Fibroblast of villous mesenchyme (primary cell): Measurements from ENCODE around the gene PNPLA7. TPM values are rescaled to one million over a fixed set of nuclear protein-coding genes. Genes with fewer than 3 reads are reported as not detected.

ENCODE experiments used
- DNase-seq: peaks from one replicate; pipeline ENCODE4 v3.0.0-alpha.2; 2010; ENCODE audit warnings: low read depth
- H3K4me3 ChIP-seq: 2 replicates; pipeline ENCODE4 v1.5.1; 2011; ENCODE audit warnings: low read depth, mild to moderate bottlenecking, low read length
- total RNA-seq: library from RNA; depleted of rRNA; stranded (reverse); fragments of >200 nt; gene quantifications from 2 replicates; pipeline ENCODE4 v1.2.3, GENCODE V29; 2012
- TF ChIP-seq, protein P1 (sequence below): IDR thresholded peaks from 2 replicates; pipeline ENCODE4 v1.5.1; 2012; ENCODE audit warnings: low read depth, mild to moderate bottlenecking, low read length; ENCODE audit not compliant: insufficient read depth

PNPLA7 gene
- total RNA-seq, 1 donor, result 1.3 TPM

DNA sequence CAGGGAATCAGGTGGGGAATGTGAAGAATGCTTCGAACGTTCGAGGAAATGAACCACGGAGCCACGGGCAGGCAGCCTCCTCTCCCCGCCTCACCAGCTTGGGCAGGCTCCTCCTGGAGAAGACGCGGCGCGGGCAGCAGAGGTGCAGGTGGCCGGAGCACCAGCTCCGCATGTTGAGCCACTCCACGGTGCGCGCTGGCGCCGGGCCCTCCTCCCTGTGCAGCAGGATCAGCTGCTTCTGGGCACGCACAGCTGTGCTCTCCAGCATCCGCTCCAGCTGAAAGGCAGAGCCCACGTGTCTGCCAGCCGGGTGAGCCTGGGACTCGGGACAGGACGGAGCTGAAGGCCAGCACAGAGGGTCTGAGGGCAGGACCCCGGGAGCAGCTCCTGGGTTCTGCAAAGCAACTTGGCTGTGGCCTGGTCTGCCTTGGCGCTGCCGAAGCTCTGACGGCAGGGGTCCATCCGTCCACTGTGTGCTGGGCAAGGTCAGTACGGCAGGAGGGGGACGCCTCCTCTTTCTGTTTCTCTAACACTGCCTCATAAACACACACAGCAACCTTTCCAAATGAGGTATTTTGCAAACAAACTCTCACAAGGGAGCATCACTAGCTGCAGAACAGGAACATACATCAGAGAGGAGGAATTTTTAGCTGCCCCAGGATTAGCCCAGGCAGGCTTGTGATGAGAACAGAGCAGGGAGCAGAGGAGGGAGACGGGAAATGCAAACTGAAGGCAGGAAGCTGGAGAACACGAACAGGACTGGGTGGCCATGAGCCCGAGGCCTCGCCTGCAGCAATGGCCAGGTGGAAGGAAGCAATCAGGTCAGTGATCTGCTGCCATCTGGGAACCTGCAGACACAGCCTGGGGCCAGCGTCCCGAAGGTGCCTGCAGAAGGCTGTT is 71.0 kb downstream of the PNPLA7 start:
- peak; percentile 17 for DNase-seq
- H3K4me3 ChIP-seq, result no peak overlapping the region
- TF ChIP-seq, protein P1, sequence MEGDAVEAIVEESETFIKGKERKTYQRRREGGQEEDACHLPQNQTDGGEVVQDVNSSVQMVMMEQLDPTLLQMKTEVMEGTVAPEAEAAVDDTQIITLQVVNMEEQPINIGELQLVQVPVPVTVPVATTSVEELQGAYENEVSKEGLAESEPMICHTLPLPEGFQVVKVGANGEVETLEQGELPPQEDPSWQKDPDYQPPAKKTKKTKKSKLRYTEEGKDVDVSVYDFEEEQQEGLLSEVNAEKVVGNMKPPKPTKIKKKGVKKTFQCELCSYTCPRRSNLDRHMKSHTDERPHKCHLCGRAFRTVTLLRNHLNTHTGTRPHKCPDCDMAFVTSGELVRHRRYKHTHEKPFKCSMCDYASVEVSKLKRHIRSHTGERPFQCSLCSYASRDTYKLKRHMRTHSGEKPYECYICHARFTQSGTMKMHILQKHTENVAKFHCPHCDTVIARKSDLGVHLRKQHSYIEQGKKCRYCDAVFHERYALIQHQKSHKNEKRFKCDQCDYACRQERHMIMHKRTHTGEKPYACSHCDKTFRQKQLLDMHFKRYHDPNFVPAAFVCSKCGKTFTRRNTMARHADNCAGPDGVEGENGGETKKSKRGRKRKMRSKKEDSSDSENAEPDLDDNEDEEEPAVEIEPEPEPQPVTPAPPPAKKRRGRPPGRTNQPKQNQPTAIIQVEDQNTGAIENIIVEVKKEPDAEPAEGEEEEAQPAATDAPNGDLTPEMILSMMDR, result no peak

DNA sequence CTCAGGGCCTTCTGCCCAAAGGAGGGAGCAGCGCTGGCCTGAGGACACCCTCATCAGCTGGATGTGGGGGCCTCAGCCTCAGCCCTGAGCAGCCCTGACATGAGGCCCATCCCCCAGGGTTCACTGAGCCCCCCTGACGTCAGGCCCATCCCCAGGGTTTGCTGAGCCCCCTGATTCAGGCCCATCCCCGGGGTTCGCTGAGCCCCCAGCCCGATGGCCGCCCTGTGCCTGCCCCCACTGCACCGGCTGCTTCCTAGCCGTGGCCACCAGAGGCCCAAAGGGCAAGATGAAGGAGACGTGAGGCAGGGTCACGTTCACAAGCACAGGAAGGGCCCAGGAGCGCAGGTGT is 71.6 kb downstream of the PNPLA7 start:
- TF ChIP-seq, protein P1, result no peak
- no peak overlapping the region for H3K4me3 ChIP-seq
- DNase-seq, result no peak

DNA sequence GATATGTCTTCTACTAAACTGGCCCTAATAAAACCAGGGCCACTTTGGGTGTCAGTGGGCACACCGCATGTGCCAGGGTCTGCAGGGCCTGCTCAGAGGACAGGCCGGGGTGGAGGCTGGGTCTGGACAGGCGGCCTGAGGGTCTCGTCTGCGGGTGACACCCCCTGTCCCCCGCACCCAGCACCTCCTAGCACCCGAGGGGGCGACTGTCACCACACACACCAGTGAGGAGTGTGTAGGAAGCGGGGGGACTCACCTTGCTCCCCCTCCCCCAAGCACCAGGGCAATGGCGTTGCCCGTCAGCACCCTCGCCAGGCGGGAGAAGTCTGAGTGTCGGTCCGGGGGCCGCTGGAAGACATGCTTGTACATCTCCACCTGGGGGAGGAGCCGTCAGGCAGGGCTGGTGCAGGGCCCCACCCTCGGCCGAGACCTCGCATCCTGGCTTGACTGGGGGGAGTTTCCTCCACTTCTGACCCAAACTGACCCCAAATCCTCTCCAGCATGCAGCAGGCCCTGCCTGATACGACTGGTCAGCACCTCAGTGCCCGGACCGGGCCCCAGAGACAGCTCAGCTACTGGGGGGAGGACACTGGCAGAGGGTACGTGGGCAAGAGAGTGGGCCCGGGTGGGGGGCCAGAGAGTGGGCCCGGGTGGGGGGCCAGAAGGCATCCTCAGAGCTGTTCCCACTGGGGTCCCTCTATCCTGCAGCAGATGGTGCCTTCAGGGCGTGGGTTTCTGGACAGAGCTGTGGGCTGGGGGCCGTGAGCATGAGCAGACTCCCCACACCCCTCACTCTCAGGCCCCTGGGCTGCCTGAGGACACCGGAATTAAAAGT is 72.2 kb downstream of the PNPLA7 start:
- TF ChIP-seq, protein P1, result no peak
- no peak for DNase-seq
- H3K4me3 ChIP-seq, result no peak overlapping the region

DNA sequence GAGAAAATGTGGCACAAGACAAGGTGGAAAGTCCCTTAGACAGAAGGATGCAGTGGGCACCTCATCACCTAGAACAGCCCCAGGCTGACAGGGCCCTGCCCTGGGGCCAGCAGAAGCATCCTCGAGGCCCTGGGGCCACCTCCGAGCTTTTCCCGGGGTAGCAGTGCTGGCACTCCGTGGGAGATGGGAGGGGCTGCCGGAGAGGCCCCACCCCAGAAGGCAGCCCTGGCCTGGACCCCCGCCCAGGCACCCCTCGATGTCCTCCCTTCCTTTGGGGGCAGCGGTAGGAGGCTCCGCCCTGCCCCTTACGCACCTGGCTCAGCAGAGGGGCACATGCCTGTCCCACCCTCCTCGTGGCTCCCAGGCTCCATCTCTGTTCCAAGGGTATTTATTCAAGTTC is 73.3 kb downstream of the PNPLA7 start:
- H3K4me3 ChIP-seq, result no peak overlapping the region
- DNase-seq, result no peak
- TF ChIP-seq, protein P1, result no peak

DNA sequence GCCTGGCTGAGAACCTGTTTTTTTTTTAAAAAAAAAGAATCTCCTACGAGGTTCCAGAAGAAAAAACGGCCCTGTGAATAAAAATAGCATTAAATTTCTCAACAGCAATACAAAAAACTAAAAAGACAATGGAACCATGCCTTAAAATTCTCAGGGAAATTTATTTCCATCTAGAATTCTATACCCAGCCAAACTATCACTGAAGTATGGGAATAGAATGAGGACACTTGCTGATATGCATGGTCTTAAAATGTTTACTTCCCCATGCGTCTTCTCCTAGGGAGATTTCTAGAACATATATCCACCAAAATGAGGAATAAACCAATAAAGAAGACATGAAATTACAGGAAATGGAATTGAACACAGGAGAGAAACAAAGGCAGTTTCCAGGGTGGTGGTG is 74.5 kb downstream of the PNPLA7 start:
- TF ChIP-seq, protein P1, result no peak
- DNase-seq, result no peak
- H3K4me3 ChIP-seq, result no peak overlapping the region

DNA sequence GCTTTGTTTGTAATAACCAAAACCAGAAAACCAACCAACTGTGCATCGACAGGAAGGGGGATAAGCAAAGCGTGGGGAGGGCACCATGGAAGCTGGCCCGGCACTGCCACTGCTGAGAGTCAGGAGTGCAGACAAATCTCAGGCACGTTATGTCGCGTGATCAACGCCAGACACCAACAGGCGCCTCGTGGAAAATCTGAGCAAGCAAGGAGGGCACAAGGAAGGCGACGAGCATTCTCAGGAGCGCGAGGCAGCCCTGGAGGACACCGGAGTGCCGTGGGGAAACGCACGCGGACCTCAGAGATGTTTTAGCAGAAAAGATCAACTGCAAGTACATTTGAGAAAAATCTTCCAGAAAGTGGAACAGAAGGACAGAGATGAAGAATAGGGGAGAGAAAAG is 75.9 kb downstream of the PNPLA7 start:
- no peak overlapping the region for H3K4me3 ChIP-seq
- no peak for DNase-seq
- TF ChIP-seq, protein P1, result no peak
